ENCODE measurements around the gene OTUB2. TPM values are rescaled to one million over a fixed set of nuclear protein-coding genes. Genes with fewer than 3 reads are reported as not detected.

OTUB2 gene
- total RNA-seq, 1 experiment from 2014 or later = 1.1 TPM

DNA sequence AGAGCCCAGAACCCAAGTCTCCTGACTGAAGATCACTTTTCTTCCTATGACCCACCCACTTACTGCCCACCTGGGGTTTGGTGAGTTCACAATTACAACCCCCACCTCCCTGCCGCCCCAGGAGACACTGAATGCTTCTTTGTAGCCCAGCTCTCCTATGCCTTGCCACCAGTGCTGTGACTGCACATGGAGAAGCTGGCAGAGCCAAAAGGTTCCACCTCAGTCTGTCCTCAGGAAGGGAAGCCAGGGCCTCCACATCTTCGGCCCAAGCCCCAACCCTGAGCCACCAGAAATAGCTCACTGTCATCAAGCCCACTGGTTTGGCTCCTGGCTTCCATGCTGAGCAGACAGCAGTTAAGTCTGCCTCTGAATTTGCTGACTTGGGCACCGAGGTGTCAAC lies 25.6 kb downstream of the OTUB2 start:
- ChIA-PET CTCF (interaction anchor here (0.5 to 1.1 kb wide), 2 partner anchors 81 to 85 kb away, joined by 4 to 9 read pairs; no protein-coding TSS in a partner anchor), POLR2A (ENCODE audit: low non-redundant PET) (no interaction called here)
- BruUV-seq (replicated peaks) = no TSS peak
- no peak for TF ChIP-seq EZH2 (IDR thresholded peaks at IDR 0.05; ENCODE audit: borderline replicate concordance, low read depth, low read length, poor library complexity, severe bottlenecking)
- TF ChIP-seq, protein P1, sequence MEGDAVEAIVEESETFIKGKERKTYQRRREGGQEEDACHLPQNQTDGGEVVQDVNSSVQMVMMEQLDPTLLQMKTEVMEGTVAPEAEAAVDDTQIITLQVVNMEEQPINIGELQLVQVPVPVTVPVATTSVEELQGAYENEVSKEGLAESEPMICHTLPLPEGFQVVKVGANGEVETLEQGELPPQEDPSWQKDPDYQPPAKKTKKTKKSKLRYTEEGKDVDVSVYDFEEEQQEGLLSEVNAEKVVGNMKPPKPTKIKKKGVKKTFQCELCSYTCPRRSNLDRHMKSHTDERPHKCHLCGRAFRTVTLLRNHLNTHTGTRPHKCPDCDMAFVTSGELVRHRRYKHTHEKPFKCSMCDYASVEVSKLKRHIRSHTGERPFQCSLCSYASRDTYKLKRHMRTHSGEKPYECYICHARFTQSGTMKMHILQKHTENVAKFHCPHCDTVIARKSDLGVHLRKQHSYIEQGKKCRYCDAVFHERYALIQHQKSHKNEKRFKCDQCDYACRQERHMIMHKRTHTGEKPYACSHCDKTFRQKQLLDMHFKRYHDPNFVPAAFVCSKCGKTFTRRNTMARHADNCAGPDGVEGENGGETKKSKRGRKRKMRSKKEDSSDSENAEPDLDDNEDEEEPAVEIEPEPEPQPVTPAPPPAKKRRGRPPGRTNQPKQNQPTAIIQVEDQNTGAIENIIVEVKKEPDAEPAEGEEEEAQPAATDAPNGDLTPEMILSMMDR (conservative IDR thresholded peaks at IDR 0.05; ENCODE audit: low read depth, low read length) = no peak
- peaks cover 30% of the 10 kb centered on the region for H3K4me1 ChIP-seq (ENCODE audit: insufficient read depth, low read length, poor library complexity, severe bottlenecking)
- no peaks in the 10 kb centered on the region for H3K27me3 ChIP-seq (replicated peaks; ENCODE audit: insufficient read depth, low read depth, low read length, poor library complexity)
- no peak for DNase-seq (ENCODE audit: low spot score)
- no peak overlapping the region for H3K27ac ChIP-seq (ENCODE audit: low read depth, low read length, poor library complexity, severe bottlenecking)
- H3K36me3 ChIP-seq (ENCODE audit: insufficient read depth, low read length, poor library complexity, severe bottlenecking) = peaks cover 64% of the 10 kb centered on the region
- no peak overlapping the region for H3K4me3 ChIP-seq (ENCODE audit: low read depth, low read length, poor library complexity, severe bottlenecking)
- intact Hi-C loops (cut with micrococcal nuclease; ENCODE audit: unreplicated experiment) = no loop called here
- H3K9me3 ChIP-seq (ENCODE audit: low read depth, low read length, poor library complexity, severe bottlenecking) = no peaks in the 10 kb centered on the region

DNA sequence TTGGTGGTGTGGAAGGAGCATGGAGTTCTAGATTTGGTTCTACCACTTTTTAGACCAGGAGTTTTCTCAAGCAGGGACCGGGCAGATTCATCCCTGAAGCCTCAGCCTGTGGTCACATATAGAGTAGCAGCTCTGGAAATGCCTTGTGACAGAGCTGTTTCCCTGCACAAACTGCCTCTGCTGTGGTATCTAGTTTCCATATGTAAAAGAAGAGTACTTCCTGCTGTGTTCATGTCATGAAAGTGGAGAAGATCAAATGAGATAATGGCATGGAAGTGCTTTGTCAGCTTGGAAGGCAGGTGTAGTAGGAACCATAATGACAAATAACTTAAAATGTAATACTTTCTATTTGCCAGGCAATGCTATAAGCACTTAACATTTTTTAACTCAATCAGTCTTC lies 26.1 kb downstream of the OTUB2 start:
- no peak for TF ChIP-seq EZH2 (IDR thresholded peaks at IDR 0.05; ENCODE audit: borderline replicate concordance, low read depth, low read length, poor library complexity, severe bottlenecking)
- TF ChIP-seq, protein P1 (conservative IDR thresholded peaks at IDR 0.05; ENCODE audit: low read depth, low read length) = no peak

DNA sequence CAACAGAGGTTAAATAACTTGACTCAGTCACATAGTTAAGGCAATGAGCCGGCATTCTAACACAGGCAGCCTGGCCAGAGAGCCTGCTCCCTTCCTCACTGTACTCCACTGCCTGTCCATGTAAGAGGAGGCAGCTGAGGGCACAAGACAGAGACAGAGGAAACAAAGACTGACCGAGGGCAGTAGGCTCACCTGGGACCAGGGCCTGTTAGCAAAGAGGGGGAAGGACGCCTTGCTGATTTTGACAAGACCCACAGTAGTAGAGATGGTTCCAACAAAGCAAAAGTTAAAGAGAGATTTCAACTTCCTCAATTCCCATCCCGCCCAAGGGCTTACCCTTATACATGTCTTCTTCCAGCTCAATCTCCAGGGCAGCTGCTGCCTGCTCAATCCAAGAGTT lies 26.5 kb downstream of the OTUB2 start:
- Histone ChIP-seq H3K36me3 (ENCODE audit: insufficient read depth, low read length, poor library complexity, severe bottlenecking) (peaks cover 63% of the 10 kb centered on the region), H3K27ac (ENCODE audit: low read depth, low read length, poor library complexity, severe bottlenecking) (no peak overlapping the region), H3K27me3 (replicated peaks; ENCODE audit: insufficient read depth, low read depth, low read length, poor library complexity) (no peaks in the 10 kb centered on the region), H3K4me3 (ENCODE audit: low read depth, low read length, poor library complexity, severe bottlenecking) (no peak overlapping the region), H3K4me1 (ENCODE audit: insufficient read depth, low read length, poor library complexity, severe bottlenecking) (peaks cover 30% of the 10 kb centered on the region), H3K9me3 (ENCODE audit: low read depth, low read length, poor library complexity, severe bottlenecking) (no peaks in the 10 kb centered on the region)
- BruUV-seq (replicated peaks) = no TSS peak
- TF ChIP-seq EZH2 (IDR thresholded peaks at IDR 0.05; ENCODE audit: borderline replicate concordance, low read depth, low read length, poor library complexity, severe bottlenecking) = no peak
- TF ChIP-seq, protein P1 (conservative IDR thresholded peaks at IDR 0.05; ENCODE audit: low read depth, low read length) = no peak
- ChIA-PET CTCF (no interaction called here), POLR2A (ENCODE audit: low non-redundant PET) (no interaction called here)
- no peak for DNase-seq (ENCODE audit: low spot score)
- intact Hi-C loops (cut with micrococcal nuclease; ENCODE audit: unreplicated experiment) = no loop called here

More for the DNA sequence above, 26.1 kb downstream of the OTUB2 start:
- no peak overlapping the region for H3K4me3 ChIP-seq (ENCODE audit: low read depth, low read length, poor library complexity, severe bottlenecking)
- H3K4me1 ChIP-seq (ENCODE audit: insufficient read depth, low read length, poor library complexity, severe bottlenecking) = peaks cover 30% of the 10 kb centered on the region
- DNase-seq (ENCODE audit: low spot score) = no peak
- intact Hi-C loops (cut with micrococcal nuclease; ENCODE audit: unreplicated experiment) = no loop called here
- no TSS peak for BruUV-seq (replicated peaks)
- ChIA-PET POLR2A (ENCODE audit: low non-redundant PET) (no interaction called here), CTCF (interaction anchor here (0.5 kb wide), 1 partner anchor 81 kb away, joined by 4 read pairs; no protein-coding TSS in a partner anchor)
- no peaks in the 10 kb centered on the region for H3K9me3 ChIP-seq (ENCODE audit: low read depth, low read length, poor library complexity, severe bottlenecking)
- H3K36me3 ChIP-seq (ENCODE audit: insufficient read depth, low read length, poor library complexity, severe bottlenecking) = peaks cover 67% of the 10 kb centered on the region
- H3K27ac ChIP-seq (ENCODE audit: low read depth, low read length, poor library complexity, severe bottlenecking) = no peak overlapping the region
- no peaks in the 10 kb centered on the region for H3K27me3 ChIP-seq (replicated peaks; ENCODE audit: insufficient read depth, low read depth, low read length, poor library complexity)

Measured in A673 (cell line).